DMS114 treated with DMSO at 0.1 percent for 48 hours (cell line): ENCODE results near the gene DLG2.
"Not testable (repeated sequence)": the region's sequence is repeated elsewhere in the genome, so short reads cannot be mapped to it uniquely, and the experiment has no call there.

Experiments used
- DNase-seq: peaks from one replicate; lab custom pipeline; 2025; ENCODE audit not compliant: unreplicated experiment; lab: John Stamatoyannopoulos, UW

DLG2 gene

DNA sequence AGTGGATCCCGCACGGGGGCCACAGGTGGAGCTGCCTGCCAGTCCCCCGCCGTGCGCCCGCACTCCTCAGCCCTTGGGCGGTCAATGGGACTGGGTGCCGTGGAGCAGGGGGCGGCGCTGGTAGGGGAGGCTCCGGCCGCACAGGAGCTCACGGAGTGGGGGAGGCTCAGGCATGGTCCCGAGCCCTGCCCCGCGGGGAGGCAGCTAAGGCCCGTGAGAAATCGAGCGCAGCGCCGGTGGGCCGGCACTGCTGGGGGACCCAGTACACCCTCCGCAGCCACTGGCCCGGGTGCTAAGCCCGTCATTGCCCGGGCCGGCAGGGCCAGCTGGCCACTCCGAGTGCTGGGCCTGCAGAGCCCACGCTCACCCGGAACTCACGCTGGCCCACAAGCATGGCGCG lies 1318.7 kb downstream of the DLG2 start:
- not testable (repeated sequence) for DNase-seq

GRCh38 chr11:84300092-84300491 lies 1327.1 kb downstream of the DLG2 start:
- no peak for DNase-seq

DNA sequence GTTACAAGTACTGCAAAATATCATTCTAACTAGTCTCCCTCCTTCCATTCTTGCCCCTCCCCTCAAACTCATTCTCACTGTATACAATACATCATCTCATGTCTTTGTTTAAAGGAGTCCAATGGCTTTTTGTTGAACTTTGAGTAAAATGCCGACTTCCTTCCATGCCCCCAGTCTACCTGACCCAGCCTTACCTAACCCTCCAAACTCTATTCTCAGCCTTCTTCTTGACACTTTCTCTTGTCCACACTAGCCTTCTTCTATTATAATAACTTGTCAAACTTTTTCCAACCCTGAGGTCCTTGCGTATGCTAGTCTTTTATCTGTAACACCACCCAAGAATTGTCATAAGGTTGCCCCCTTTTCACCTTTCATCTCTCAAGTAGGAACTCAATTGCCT lies 1329.6 kb downstream of the DLG2 start:
- no peak for DNase-seq

- DNase-seq: no peak
Measured at GRCh38 chr11:84295815-84296214, 1331.3 kb downstream of the DLG2 start.

DNA sequence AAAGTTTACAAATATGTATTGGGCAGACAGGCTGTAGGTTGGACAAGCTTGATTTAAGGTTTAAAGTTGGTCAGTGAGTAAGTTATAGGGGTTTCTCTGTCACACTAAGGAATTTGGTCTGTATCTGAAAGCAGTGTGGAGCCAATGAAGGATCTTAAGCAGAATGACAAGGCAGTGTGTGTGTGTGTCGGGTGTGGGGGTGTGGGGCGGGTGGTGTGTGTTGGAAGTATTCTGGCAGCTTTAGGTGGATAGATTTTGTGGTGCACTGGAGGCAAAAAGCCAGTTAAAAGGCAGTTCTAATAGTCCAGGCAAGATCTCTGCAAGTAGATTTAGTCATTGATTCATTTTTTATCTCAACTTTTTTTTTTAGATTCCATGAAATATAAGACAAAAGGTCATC lies 1334.2 kb downstream of the DLG2 start:
- DNase-seq: no peak

GRCh38 chr11:84292006-84292405 lies 1335.1 kb downstream of the DLG2 start:
- DNase-seq: no peak

GRCh38 chr11:84290647-84291046 lies 1336.5 kb downstream of the DLG2 start:
- no peak for DNase-seq

- no peak for DNase-seq
Measured at GRCh38 chr11:84289381-84289906, 1337.7 kb downstream of the DLG2 start.

DNA sequence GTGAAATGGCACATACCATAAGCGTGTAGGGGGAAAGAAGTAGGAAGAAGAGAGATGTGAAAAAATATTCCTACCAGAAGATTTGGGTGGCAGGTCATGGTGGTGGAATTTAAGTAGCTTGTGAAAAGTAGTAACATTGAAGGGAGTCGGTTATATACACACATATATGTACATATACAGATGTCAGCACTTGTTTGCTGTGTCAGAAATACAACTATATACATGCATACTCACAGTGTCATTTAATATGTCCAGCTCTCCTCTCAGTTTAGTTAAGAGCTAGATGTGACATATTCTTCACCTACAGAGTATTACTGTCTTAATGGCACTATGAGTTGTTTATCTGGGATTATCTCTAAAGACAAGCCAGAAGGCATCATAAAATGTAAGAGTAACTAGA lies 1353.6 kb downstream of the DLG2 start:
- DNase-seq: no peak

DNA sequence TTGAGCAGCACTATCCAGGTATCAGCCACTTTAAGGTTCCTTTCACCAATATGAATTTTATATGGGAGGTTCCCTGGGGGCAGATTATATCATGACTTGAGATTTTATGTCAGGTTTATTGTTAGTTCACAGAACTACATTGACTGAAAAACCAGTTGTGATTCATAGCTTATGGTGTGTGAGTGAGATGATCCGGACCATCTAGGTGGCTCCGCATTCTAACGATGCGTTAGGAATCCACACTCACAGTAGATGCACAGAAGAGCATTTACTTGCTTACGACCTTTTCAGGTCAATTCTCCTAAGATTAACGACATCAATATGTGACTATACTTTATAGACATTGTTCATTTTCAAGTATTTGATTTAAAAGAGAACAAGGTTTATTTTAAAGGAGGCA lies 1356.7 kb downstream of the DLG2 start:
- DNase-seq: no peak

DNA sequence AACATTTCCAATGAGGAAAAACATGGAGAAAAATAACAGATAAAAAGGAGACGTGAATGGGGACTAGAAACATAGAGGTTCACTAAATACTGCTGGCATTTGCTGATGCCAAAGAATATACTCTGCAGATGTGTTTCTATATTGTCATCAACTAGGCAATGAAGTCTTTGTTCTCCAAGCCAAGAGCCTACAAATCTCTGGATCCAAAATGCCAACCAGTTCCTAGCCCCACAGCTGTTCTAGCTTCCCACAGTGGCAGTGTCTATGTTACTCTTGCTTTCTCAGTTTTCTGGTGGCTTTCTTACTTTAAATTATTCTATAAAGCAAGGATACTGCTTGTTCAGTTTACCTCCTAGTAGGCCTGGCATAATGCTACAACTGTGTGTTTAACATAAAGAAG lies 1363.1 kb downstream of the DLG2 start:
- no peak for DNase-seq

DNA sequence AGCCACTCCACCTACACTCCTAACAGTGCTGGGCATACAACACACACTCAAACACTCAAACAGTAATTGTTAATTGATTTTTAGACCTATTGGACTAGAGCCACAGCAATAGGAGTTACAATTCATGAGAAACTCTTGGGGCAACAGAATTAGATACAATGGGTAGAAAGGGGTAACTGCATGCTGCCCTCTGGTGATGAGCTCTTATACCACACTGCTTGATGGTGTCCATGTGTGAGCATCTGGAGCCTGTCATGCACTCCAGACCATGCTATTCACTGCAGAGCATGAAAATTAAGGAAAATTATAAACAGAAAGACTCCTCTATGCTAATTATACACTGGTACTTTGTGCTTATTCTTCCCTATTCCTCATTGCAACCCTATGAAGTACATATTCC lies 1365.4 kb downstream of the DLG2 start:
- no peak for DNase-seq

DNA sequence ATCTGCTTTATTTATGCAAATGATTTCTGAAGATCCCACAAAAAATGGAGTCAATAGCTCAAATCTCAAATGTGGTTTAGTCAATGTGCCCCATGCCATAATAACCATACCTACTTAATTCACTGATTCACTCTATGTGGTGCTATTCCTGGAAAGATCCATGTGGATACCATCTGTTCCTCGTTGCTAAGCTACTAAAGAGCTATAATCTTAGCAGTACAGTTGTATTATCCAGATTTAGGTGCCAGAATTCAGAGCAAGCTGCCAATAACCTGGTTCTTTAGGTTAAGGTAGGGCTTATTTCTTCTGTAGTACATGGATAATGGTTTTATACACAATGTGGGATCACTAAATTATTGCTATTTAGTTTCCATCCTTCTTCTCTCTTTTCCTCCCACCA lies 1366.3 kb downstream of the DLG2 start:
- DNase-seq: no peak

- no peak for DNase-seq
Measured at GRCh38 chr11:84256618-84257017, 1370.5 kb downstream of the DLG2 start.

- no peak for DNase-seq
Measured at GRCh38 chr11:84255483-84255882, 1371.7 kb downstream of the DLG2 start.

- DNase-seq: no peak
Measured at GRCh38 chr11:84250834-84251613, 1376.1 kb downstream of the DLG2 start.

- DNase-seq: no peak
Measured at GRCh38 chr11:84249344-84250135, 1377.6 kb downstream of the DLG2 start.

DNA sequence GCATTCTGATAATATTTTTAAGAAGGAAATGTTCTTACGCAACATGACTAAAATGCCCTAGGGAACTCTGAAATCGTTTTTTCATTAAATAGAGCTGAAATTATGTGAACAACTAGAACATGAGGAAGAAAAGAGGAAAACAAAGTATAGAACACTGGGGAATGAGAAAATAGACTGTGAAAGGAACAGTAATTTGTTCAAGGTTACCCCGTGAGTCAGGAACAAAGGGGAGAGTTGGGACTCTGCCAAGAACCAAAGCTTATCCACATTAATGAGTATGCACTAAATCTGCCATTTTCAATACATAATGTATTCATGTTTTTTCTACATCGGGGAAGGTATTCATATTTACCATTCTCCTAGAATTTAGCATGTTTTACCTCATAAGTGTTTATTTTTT lies 1379.2 kb downstream of the DLG2 start:
- no peak for DNase-seq

GRCh38 chr11:84247129-84247528 lies 1380.0 kb downstream of the DLG2 start:
- no peak for DNase-seq

DNA sequence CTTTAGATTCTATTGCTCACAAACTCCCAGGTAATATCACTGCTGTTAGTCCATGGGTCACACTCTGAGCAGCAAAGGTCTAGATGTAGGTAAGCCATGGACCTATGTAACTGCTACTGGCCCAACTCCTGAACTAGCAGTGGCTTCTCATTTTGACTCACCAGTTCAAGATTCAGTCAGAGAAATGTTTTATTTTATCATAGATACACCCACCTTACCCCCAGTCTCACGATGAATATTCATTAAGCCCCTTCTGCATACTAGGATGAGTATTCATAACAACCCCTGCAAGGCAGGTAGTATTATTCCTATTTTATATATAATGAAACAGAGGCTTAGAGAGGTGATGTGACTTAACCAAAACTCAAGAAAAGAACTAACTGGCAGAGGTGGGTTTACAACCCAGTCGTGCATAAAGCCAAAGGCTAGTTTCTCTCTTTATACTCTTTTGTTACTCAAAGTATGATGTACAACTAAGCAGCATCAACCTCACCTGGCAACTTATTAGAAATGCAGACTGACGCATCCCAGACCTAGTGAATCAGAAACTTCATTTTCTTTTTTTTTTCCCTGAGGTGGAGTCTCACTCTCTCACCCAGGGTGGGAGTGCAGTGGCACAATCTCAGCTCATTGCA lies 1383.4 kb downstream of the DLG2 start:
- DNase-seq: no peak

DNA sequence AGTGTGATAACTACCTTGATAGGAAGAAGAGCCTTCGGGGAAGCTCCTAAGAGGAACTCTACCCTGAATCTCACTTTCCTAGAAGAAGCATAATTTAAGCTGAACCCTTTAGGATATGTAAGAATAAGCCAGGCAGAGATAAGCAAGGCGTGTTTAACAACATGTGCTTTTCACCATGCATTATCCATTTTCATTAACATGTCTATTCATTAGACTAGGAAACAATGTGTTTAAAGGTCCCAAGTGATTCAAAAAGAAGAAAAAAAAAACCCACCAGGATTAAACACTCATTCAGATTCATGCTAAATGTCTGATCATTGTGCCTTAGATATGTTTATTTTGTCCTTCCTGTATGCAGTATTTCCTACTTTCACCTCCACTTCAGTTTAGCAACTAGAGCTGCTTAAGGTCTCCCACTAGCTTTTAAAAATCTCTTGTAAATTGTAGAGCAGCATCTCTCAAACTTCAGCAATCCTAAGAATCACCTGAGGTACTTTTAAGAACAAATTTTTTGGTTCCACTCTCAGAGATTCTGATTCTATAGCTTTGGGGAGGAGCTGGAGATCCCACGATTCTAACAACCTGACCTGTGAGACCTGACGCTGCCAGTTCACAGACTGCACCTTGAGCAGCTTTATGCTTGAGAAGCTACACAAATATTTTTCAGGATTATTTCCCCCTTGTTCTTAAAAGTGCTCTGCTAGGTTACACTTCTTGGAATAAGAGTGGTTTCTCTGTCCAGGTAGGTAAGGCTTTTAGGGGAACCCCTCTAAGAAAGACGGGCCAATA lies 1385.6 kb downstream of the DLG2 start:
- DNase-seq: no peak
